GM12891 (cell line): Measurements from ENCODE around the gene SEC14L5.

Experiments used
- DNase-seq: peaks from one replicate; pipeline ENCODE4 v3.0.0; 2011; ENCODE audit warnings: low spot score; ENCODE audit not compliant: insufficient read length
- FAIRE-seq: peaks from 2 replicates; lab custom pipeline; 2011; peaks lifted over from hg19 to GRCh38; lab: Jason Lieb, UNC
- PAX5 ChIP-seq: IDR thresholded peaks from 2 replicates; pipeline ENCODE4 v1.6.1; 2011; ENCODE audit warnings: low read length, moderate library complexity, mild to moderate bottlenecking; ENCODE audit not compliant: insufficient read depth, severe bottlenecking
- POLR2A ChIP-seq: IDR thresholded peaks from 2 replicates; pipeline ENCODE4 v1.6.1; 2011; ENCODE audit warnings: low read depth, low read length, control low read depth
- POLR2AphosphoS5 ChIP-seq: IDR thresholded peaks from 2 replicates; pipeline ENCODE4 v1.6.1; 2011; ENCODE audit warnings: low read depth, low read length, control low read depth
- POU2F2 ChIP-seq: IDR thresholded peaks from 2 replicates; pipeline ENCODE4 v1.6.1; 2011; ENCODE audit warnings: low read depth, mild to moderate bottlenecking, control low read depth, low read length, moderate library complexity
- SPI1 ChIP-seq: IDR thresholded peaks from 2 replicates; pipeline ENCODE4 v1.6.1; 2011; ENCODE audit warnings: low read depth, low read length, control low read depth
- TAF1 ChIP-seq: IDR thresholded peaks from 2 replicates; pipeline ENCODE4 v1.6.1; 2011; ENCODE audit warnings: low read depth, low read length, control low read depth

Gene SEC14L5

DNA sequence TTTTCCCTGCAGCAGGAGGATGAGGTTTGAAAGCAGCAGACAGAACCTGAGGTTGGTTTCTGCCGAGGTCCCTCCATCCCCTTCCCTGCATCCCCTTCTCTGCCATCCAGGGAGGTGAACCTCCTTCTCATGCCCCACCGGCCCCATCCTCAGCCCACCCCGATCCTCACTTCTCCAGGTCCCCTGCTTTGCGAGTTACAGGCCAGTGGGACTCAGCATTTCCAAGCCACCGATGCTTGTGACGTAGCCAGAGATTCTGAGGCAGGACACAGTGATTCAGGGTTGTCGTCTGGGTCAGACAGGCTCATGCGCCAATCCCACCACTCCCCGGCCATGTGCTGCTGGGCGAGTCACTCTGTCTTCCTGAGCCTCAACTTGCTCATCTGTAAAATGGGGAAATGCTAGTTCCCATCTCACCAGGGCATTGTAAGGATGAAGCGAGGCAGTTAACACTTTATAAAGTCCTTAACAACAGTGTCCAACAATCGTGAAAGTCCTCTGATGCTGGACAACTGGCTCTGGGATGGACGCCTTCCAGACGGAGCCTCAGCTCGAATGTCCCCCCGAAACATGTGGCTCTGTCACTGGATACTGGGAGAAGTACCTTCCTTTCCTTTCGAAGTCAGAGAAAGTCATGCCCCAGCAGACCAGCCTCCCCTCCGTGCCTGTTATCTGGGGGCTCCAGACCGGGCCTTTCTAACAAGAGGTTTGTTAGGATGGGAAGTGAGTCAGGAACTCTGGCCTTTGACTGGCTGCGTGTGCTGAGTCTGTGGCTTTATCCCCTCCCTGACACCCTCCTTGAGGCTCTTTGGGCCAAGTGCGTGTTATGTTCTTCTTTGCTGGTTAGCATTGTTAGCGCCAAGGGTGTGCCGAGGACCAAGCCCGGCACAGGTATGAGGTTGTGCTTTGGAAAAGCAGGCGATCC lies 21.9 kb downstream of the SEC14L5 start:
- TF ChIP-seq TAF1: no peak
- no peak for TF ChIP-seq POLR2A
- no peak for TF ChIP-seq POU2F2
- TF ChIP-seq PAX5: no peak
- no peak for TF ChIP-seq POLR2AphosphoS5
- TF ChIP-seq SPI1: no peak
- DNase-seq (no peak), FAIRE-seq (no peak)

DNA sequence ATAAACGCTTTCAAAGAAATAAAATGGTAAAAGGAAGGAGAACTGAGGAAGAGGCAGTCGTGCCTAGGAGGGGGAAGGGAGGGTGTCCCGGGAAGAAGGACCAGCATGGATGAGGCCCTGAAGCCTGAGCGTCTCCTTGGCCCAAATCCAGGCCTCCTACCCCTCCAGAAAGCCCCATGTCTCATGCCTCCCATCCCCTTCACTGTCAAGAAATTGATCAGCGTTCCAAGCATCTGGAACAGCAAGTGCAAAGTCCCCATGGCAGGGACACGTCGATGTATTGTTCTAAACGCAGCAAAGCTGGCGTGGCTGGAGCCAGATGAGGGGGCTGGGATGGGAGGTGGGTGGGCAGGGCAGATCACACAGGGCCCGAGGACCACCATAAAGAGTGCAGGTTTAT lies 22.6 kb downstream of the SEC14L5 start:
- TF ChIP-seq TAF1 (no peak), PAX5 (no peak), SPI1 (no peak), POLR2A (no peak), POLR2AphosphoS5 (no peak), POU2F2 (no peak)
- FAIRE-seq (no peak), DNase-seq (no peak)

DNA sequence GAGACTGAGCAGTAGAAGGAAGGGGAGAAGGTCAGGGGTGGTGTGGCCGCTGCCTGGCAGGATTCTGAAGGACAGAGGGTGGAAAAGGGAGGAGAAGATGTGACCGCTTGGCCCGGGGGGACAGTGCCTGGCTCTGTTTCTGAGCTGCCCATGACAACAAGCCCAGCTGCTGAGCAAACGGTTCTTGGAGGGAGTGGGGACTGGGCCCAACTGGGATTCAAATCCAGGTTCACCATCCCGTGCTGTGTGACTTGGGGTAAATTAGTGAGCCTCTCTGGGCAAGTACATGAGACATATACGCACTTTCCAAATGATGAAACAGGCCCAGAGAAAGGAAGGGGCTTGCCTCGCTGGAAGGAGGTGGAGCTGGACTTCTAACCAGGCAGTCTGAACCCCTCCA lies 23.3 kb downstream of the SEC14L5 start:
- DNase-seq (no peak), FAIRE-seq (no peak)
- TF ChIP-seq SPI1: no peak
- no peak for TF ChIP-seq POLR2A
- no peak for TF ChIP-seq PAX5

DNA sequence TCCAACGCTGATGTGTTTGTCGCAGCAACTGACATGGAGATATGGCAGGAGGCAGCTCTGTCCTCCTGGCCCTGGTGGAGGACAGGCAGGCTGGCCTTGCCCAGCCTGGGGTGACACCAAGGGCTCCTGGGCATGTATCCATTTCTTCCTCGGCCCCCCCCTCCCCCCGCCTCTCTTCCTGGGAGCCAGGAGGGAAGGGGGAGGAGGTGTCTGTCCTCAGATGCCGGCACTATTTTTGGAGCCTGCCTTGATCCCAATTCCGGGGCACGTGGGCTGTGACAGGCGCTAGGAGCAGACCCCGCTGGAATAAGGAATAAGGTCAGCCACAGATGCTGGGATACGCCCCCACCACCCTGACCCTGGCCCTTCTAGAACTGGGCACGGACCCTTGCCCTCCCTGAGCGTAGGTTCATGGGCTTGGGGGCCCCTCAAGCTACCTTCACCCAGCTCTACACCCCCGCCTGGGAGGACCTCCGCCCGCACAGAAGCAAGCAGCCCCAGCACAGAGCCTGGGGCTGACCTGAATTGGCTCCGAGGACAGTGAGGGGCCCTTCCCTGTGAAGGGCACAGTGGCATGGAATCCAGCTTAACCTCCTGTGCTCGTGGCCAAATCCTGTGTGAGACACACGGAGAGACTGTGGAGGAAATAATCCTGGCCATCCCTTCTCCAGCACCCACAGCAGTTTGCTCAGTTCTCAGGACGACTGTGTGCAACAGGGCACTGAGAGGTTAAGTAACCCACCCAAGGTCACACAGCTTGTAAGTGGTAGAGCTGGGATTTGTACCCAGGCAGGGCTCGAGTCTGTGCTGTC lies 24.1 kb downstream of the SEC14L5 start:
- DNase-seq (no peak), FAIRE-seq (no peak)
- no peak for TF ChIP-seq POU2F2
- no peak for TF ChIP-seq TAF1
- no peak for TF ChIP-seq PAX5
- no peak for TF ChIP-seq SPI1
- TF ChIP-seq POLR2A: no peak
- no peak for TF ChIP-seq POLR2AphosphoS5

DNA sequence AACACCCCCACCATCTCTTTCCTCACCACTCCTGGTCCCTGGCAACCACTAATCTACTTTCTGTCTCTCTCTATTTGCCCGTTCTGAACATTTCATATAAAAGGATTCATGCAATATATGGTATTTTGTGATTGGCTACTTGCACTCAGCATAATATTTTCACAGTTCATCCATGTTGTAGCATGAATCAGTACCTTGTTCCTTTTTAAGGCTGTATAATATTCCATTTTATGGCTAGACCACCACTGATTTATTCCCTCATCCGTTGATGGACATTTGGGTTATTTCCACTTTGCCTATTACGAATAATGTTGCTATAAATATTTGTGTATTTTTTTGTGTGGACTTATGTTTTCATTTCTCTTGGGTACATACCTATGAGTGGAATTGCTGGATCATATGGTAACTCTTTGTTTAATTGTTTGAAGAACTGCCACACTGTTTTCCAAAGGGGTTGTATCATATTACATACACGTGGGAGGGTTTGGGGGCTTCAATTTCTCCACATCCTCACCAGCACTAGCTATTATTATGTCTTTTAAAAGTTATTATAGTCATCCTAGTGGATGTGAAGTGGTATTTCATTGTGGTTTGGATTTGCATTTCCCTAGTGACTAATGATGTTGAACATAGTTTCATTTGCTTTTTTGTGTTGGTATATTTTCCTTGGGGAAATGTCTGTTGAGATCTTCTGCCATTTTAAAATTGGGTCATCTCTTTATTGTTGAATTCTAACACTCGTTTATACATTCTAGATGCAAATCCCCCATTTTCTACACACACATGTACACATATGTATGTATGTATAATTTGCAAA lies 26.3 kb downstream of the SEC14L5 start:
- FAIRE-seq: no peak
- TF ChIP-seq SPI1 (no peak), PAX5 (no peak), POLR2A (no peak), TAF1 (no peak), POU2F2 (no peak), POLR2AphosphoS5 (no peak)

DNA sequence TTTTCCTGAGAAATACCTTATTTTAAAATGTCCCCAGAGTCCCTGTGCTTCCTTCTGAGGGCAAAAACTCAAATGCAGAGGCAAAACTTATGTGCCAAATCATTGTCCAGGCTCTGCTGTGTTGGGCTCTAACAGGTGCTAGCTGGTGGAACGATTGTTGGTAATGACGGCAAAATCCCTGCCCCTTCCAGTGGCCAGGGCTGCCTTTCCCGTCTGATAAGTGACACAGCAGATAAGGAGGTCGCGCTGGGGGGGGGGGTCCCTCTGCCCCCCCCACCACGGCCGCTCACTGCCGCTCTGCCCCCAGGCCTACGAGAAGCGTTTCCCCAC lies 29.1 kb downstream of the SEC14L5 start:
- DNase-seq: no peak
- no peak for FAIRE-seq
- TF ChIP-seq POLR2A (no peak), TAF1 (no peak), POLR2AphosphoS5 (no peak), SPI1 (no peak)

More for the DNA sequence above, 26.3 kb downstream of the SEC14L5 start:
- no peak for DNase-seq

DNA sequence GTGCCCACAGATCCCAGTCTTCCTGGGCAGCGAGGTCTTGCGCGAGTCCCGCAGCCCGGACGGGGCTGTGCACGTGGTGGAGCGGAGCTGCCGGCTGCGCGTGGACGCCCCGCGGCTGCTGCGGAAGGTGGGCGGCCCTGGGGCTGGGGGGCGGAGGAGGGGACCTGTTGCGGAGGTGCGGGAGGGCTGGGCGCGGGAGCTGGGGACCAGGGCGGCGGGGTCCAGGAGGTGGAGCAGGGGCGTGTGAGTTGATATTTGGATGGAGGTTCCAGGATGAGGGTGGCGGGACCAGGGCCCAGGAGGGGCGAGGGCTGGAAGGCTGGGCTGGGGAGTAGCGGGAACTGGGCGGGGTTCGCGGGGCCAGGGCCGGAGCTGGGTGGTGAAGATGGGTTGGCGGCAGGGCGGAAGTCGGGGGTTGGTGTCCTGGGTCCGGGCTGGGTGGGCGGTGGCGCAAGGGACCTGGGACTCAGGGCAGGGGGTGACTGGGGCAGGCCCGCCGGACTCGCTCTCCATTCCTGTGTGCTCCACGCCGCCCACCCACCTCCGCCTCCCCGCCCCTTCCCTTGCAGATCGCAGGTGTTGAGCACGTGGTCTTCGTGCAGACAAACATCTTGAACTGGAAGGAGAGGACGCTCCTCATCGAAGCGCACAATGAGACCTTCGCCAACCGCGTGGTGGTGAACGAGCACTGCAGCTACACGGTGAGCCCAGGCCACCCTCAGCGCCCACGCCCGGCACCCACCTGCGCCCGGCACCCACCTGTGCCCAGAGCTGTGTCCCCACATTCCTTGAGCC lies 29.6 kb downstream of the SEC14L5 start:
- FAIRE-seq (no peak), DNase-seq (no peak)
- no peak for TF ChIP-seq POU2F2
- TF ChIP-seq POLR2AphosphoS5: no peak
- no peak for TF ChIP-seq PAX5
- TF ChIP-seq POLR2A: no peak
- TF ChIP-seq SPI1: no peak
- TF ChIP-seq TAF1: no peak

DNA sequence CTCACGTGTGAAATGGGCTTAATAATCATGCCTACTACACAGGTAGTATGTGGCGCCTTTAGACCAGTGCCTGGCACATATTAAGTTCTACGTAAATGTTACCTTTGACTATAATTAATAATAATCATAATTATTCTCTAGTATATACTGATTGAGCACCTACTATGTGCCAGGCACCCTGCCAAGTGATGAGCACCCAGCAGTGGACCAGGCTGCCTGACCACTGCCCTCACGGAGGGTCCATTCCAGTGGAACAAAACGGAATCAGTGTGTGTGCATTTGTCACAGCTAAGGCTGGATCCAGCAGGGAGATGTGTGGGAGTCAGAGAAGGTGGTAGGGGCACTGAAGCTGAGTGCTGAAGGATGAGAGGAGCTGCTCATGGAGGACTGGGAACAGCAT lies 30.5 kb downstream of the SEC14L5 start:
- FAIRE-seq: no peak
- no peak for DNase-seq
- TF ChIP-seq PAX5 (no peak), TAF1 (no peak), POLR2A (no peak), POU2F2 (no peak), POLR2AphosphoS5 (no peak), SPI1 (no peak)
